Lung (tissue), 12 donors: ENCODE measurements around the gene SOX14. TPM values are rescaled to one million over a fixed set of nuclear protein-coding genes. Genes with fewer than 3 reads are reported as not detected.

Experiments used
- ATAC-seq: fragments of 200-7000 bp; cut with Tn5 transposase; one replicate; pipeline ENCODE4 v1.9.1; 2020; ENCODE audit warnings: moderate number of reproducible peaks; ENCODE audit not compliant: insufficient read depth, low FRiP score
- DNase-seq, 3 donors: peaks; one replicate each; pipeline ENCODE4 v3.0.0-alpha.2; 2013 to 2017
- H3K27ac ChIP-seq, 2 donors: one replicate each; pipeline ENCODE4 v1.5.1; 2013; ENCODE audit warnings: mild to moderate bottlenecking in 2 of 2, moderate library complexity in 2 of 2, control low read depth in 1 of 2, inconsistent platforms in 1 of 2, low read depth in 1 of 2, low read length in 1 of 2
- H3K27me3 ChIP-seq, 3 donors: one replicate each; pipeline ENCODE4 v1.5.1; 2013; ENCODE audit warnings: low read length in 2 of 3; ENCODE audit not compliant: control insufficient read depth in 3 of 3, insufficient read depth in 3 of 3
- H3K36me3 ChIP-seq, 4 donors: one replicate each; pipeline ENCODE4 v1.5.1; 2013; ENCODE audit warnings: low read length in 4 of 4, mild to moderate bottlenecking in 1 of 4, moderate library complexity in 1 of 4; ENCODE audit not compliant: control insufficient read depth in 4 of 4, insufficient read depth in 4 of 4
- H3K4me1 ChIP-seq, 5 donors: one replicate each; pipeline ENCODE4 v1.5.1; 2013; ENCODE audit warnings: low read length in 5 of 5, mild to moderate bottlenecking in 2 of 5, moderate library complexity in 1 of 5; ENCODE audit not compliant: control insufficient read depth in 5 of 5, insufficient read depth in 5 of 5
- H3K4me3 ChIP-seq: one replicate; pipeline ENCODE4 v1.5.1; 2013; ENCODE audit warnings: mild to moderate bottlenecking, control low read depth, moderate library complexity
- H3K9ac ChIP-seq, 2 donors: one replicate each; pipeline ENCODE4 v1.5.1; 2013; ENCODE audit warnings: low read length in 2 of 2, control low read depth in 1 of 2; ENCODE audit not compliant: insufficient read depth in 1 of 2
- H3K9me3 ChIP-seq, 4 donors: one replicate each; pipeline ENCODE4 v1.5.1; 2013; ENCODE audit warnings: low read length in 3 of 4, mild to moderate bottlenecking in 1 of 4, moderate library complexity in 1 of 4; ENCODE audit not compliant: control insufficient read depth in 4 of 4, insufficient read depth in 3 of 4
- WGBS, 2 donors: extraction: QIAGEN DNeasy Blood & Tissue Kit; methylation state at CpG; one replicate each; pipeline ENCODE4 v1.1.7; 2013; 5-methylcytosine and 5-hydroxymethylcytosine counted together
- polyA plus RNA-seq, 2 donors: library from polyadenylated mRNA; stranded (reverse); fragments of 200-250 nt; gene quantifications; one replicate each; pipeline ENCODE4 v1.2.1, GENCODE V29; 2013
- total RNA-seq, 2 donors: library from RNA; depleted of rRNA in 1 of 2; stranded (reverse); fragments of >200 nt in 1 of 2; gene quantifications; one replicate each; pipeline ENCODE4 v1.2.1, GENCODE V29; 2014 to 2021
- TF ChIP-seq, protein P1 (sequence below): IDR thresholded peaks from 2 replicates; pipeline ENCODE4 v1.5.1; 2012; ENCODE audit warnings: mild to moderate bottlenecking; ENCODE audit errors: control extremely low read depth, extremely low read depth
- donor health status: control.
- donor health status: control.
- donor health status: Bipolar disorder and iron deficiency.
- donor health status: healthy.
- donor health status: DM: yes; HTN: yes; CAD: no.

Gene SOX14
- total and polyA plus RNA-seq, 4 donors = not detected

DNA sequence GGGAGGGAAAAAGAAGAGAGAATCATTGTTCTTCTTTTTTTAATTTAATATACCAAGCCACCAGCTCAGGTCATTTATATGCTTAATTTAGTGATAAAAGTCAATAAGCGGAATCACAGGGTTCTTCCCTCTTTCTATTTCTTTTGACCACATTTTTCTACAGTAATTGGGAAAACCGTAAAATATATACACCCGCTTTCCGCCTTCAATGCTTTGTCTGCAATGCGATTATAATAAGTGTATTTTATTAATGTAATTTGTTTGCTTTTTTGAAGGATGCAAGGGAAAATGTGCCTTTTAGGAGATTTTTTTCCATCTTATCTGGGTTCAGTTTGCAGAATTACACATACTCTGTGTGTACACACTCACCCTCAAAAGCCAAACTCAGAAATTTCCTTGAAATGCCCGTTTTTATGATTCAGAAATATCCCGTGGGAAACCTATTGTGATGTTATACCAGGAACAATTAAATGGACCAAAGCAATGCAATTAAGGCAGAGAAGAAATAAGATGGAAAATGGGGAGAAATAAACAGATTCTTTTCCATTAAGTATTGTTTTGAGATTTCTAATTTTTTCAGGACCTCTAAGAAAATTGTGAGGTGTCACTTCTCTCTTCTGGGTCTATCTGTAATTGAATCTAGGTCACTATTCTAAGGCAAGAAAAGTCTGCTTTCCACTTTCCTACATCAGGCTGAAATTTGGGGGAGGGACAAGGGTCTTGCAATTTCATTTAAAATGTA is 8.3 kb downstream of the SOX14 start:
- H3K9me3 ChIP-seq = peaks cover 0 to 13% (median 0%) of the 10 kb centered on the region in 4 donors
- no peak overlapping the region for H3K27ac ChIP-seq
- 17 to 18% methylated on average over 7 of the region's 7 CpGs for WGBS, 2 donors
- H3K36me3 ChIP-seq = no peaks in the 10 kb centered on the region
- H3K9ac ChIP-seq = no peak overlapping the region
- ATAC-seq (no peak), DNase-seq (no peak)
- H3K4me3 ChIP-seq = no peak overlapping the region
- peaks cover 16 to 90% (median 90%) of the 10 kb centered on the region in 3 donors for H3K27me3 ChIP-seq
- peaks cover 0 to 28% (median 12%) of the 10 kb centered on the region in 5 donors for H3K4me1 ChIP-seq
- TF ChIP-seq, protein P1, sequence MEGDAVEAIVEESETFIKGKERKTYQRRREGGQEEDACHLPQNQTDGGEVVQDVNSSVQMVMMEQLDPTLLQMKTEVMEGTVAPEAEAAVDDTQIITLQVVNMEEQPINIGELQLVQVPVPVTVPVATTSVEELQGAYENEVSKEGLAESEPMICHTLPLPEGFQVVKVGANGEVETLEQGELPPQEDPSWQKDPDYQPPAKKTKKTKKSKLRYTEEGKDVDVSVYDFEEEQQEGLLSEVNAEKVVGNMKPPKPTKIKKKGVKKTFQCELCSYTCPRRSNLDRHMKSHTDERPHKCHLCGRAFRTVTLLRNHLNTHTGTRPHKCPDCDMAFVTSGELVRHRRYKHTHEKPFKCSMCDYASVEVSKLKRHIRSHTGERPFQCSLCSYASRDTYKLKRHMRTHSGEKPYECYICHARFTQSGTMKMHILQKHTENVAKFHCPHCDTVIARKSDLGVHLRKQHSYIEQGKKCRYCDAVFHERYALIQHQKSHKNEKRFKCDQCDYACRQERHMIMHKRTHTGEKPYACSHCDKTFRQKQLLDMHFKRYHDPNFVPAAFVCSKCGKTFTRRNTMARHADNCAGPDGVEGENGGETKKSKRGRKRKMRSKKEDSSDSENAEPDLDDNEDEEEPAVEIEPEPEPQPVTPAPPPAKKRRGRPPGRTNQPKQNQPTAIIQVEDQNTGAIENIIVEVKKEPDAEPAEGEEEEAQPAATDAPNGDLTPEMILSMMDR = no peak

DNA sequence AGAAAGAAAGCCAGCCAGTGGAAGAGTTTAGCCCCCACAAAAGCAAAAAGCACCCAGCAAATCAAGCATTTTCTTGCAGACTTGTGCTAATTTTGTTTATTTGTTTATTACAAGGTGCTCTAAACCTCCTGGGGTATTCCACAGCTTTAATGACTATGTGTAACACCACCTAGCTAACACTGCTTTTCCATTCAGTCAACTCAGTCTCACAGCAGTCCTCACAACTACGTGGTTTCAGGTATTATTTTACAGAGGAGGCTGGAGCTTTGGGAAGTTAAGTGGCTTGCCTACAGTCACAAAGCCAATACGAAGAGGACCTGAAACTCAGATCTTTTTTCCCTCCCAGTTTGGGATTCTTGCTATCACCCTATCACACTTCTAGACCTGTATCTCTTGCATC is 14.8 kb downstream of the SOX14 start:
- H3K9me3 ChIP-seq = no peaks in the 10 kb centered on the region
- 33 to 43% methylated on average over 2 of the region's 2 CpGs for whole genome bisulfite sequencing, 2 donors
- no peaks in the 10 kb centered on the region for H3K4me1 ChIP-seq
- H3K27me3 ChIP-seq = peaks cover 0 to 45% (median 25%) of the 10 kb centered on the region in 3 donors
- DNase-seq = no peak
- no peaks in the 10 kb centered on the region for H3K36me3 ChIP-seq
- H3K9ac ChIP-seq = no peak overlapping the region
- TF ChIP-seq, protein P1 = no peak
- no peak overlapping the region for H3K4me3 ChIP-seq
- no peak overlapping the region for H3K27ac ChIP-seq
- no peak for ATAC-seq

DNA sequence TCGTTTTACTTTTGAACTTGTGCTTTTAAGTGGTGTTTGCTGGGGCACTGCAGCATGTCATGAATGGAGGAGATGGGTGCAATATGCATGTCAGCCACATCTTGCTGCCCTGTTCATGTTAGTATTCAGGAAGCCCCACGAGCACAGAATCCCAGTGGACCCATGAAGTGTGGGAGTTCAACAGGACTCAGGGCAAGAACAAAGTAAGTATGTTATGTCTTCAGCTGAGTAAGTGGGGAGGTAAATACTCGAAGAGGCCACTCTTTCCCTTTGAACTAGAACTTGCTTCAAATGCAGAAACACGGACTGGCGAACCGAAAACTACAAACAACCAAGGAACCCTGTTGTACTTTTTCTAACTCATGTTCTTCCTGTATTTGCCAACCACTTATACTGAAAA is 23.4 kb downstream of the SOX14 start:
- WGBS, 2 donors = 53 to 65% methylated on average over 6 of the region's 6 CpGs
- no peak overlapping the region for H3K9ac ChIP-seq
- peak; percentile 34 for ATAC-seq

More for the DNA sequence above, 23.4 kb downstream of the SOX14 start:
- H3K9me3 ChIP-seq = no peaks in the 10 kb centered on the region
- no peaks in the 10 kb centered on the region for H3K36me3 ChIP-seq
- H3K4me3 ChIP-seq = no peak overlapping the region
- H3K4me1 ChIP-seq = no peaks in the 10 kb centered on the region
- TF ChIP-seq, protein P1 = no peak
- H3K27ac ChIP-seq = no peak overlapping the region
- peaks cover 0 to 7% (median 5%) of the 10 kb centered on the region in 3 donors for H3K27me3 ChIP-seq
- peak; percentile 44 to 86 (median 51) for DNase-seq
